ENCODE results near the gene RECK. TPM values are rescaled to one million over a fixed set of nuclear protein-coding genes. Genes with fewer than 3 reads are reported as not detected.
A peak's percentile ranks its signal among the peaks of the same experiment; 100 is the strongest.
"Not testable (repeated sequence)": the region's sequence is repeated elsewhere in the genome, so short reads cannot be mapped to it uniquely, and the experiment has no call there.

The RECK gene
- total RNA-seq, 4 donors from 2014 or later = 15.6 to 24.1 (median 18.7) TPM

DNA sequence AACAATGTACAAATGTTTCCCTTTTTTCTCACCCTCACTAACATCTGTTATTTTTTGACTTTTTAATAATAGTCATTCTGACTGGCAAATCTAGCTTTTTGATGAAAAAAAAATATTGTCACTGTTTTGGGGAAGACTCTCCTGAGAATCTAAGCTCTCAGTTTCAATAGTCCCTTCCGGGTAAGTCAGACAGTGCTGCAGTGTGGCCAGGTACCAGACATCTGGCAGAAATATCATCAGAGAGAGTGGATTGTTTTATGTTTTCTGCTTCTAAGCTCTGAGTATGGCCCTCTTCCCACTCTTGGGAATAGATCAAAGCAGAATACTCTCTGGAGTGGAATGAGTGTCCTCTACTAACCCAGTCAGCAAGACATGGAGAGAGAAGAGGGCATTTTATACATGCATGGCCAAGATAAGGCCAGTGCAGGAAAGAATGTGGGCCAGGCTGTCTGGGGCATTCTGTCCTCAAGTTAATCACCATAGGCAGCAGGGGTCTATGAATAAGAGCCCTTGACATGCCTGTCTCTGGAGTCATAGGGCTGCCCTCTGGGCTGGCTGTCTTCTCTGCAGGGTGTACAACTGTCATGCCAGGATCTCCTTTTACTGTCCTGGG lies 40.2 kb upstream of the RECK start:
- DNase-seq (ENCODE audit: low spot score in 2 of 2) = no peak
- no peaks in the 10 kb centered on the region for H3K36me3 ChIP-seq
- no peaks in the 10 kb centered on the region for H3K27me3 ChIP-seq
- no peak overlapping the region for H3K27ac ChIP-seq
- H3K9me3 ChIP-seq = peaks cover 0 to 8% (median 2%) of the 10 kb centered on the region in 4 donors
- H3K4me3 ChIP-seq = no peak overlapping the region
- WGBS, 2 donors = 58 to 71% methylated on average over 1 of the region's 1 CpG
- no peaks in the 10 kb centered on the region for H3K4me1 ChIP-seq
- TF ChIP-seq POLR2A (IDR thresholded peaks at IDR 0.05) = no peak

DNA sequence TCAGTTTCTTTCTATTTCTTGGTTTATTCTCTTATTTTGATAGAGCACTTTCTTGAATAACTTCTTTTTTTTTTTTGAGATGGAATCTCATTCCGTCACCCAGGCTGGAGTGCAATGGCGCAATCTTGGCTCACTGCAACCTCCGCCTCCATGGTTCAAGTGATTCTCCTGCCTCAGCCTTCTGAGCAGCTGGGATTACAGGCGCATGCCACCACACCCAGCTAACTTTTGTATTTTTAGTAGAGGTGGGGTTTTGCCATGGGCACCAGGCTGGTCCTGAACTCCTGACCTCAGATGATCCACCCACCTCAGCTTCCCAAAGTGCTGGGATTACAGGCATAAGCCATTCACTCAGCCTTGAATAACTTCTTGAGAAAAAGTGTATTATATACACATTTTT lies 39.7 kb upstream of the RECK start:
- not testable (repeated sequence) for H3K36me3 ChIP-seq; H3K9me3 ChIP-seq; H3K27ac ChIP-seq; DNase-seq (ENCODE audit: low spot score in 2 of 2); H3K27me3 ChIP-seq; H3K4me3 ChIP-seq; H3K4me1 ChIP-seq
- WGBS, 2 donors = 81 to 85% methylated on average over 4 of the region's 4 CpGs

GRCh38 chr9:35998333-35998732 lies 38.4 kb upstream of the RECK start:
- H3K36me3 ChIP-seq = no peaks in the 10 kb centered on the region
- no peak overlapping the region for H3K4me3 ChIP-seq
- no peaks in the 10 kb centered on the region for H3K27me3 ChIP-seq
- H3K4me1 ChIP-seq = no peaks in the 10 kb centered on the region
- no peak overlapping the region for H3K27ac ChIP-seq
- TF ChIP-seq EP300 (IDR thresholded peaks at IDR 0.05) (no peak), CTCF (IDR thresholded peaks at IDR 0.05) (no peak), POLR2A (IDR thresholded peaks at IDR 0.05) (no peak)
- 77 to 88% methylated on average over 1 of the region's 1 CpG for WGBS, 2 donors
- H3K9me3 ChIP-seq = peaks cover 0 to 8% (median 2%) of the 10 kb centered on the region in 4 donors
- no peak for DNase-seq (ENCODE audit: low spot score in 2 of 2)

- no peak for DNase-seq (ENCODE audit: low spot score in 2 of 2)
- WGBS, 2 donors = 91 to 96% methylated on average over 1 of the region's 1 CpG
- Histone ChIP-seq H3K4me1 (no peaks in the 10 kb centered on the region), H3K9me3 (peaks cover 0 to 7% (median 0%) of the 10 kb centered on the region in 4 donors), H3K27ac (peak overlapping the region in 1 of 4 donors; percentile 14), H3K36me3 (no peaks in the 10 kb centered on the region), H3K27me3 (no peaks in the 10 kb centered on the region), H3K4me3 (no peak overlapping the region)
- TF ChIP-seq POLR2A (IDR thresholded peaks at IDR 0.05) = no peak
- no peak for TF ChIP-seq EP300 (IDR thresholded peaks at IDR 0.05)
- no peak for TF ChIP-seq CTCF (IDR thresholded peaks at IDR 0.05)
These were observed 30.8 kb upstream of the RECK start for GRCh38 chr9:36005891-36006290.

DNA sequence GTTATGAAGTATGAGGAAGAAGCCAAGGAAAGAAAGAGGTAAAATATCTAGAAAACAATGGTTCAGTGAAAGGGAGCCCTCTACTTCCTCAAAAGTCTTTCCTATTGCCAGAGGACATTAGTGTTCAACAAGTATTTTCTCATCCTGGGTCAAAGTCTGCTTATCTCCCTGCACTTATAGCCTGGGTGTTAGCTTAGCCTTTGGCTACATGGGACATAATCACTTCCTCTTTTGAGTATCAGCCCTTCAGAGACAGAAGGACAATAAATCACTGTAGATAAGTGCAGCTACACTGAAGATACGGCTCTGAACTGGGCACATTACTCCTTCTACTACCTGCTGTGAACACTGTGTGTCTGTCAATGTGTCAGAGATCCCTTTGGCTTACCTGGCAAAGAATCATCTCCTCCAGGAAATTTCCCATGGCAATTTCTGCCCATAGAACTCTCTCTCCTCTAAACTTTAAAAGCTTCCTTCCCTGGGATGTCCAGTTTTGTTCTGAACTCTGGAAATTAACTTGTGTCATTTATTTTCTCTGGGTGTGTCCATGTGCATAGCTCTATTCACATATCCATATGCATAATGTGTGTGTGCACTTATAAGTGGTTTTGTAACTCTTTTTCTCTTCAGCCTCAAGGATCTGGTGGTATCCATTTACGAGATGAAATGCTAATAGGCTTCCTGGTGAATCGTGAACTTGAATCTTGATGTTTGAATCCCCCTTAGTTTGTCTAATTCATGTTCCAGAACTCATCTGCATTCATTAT lies 30.0 kb upstream of the RECK start:
- Histone ChIP-seq H3K4me1 (no peaks in the 10 kb centered on the region), H3K27ac (peak overlapping the region in 1 of 4 donors; percentile 14), H3K4me3 (no peak overlapping the region), H3K27me3 (no peaks in the 10 kb centered on the region), H3K9me3 (peaks cover 0 to 7% (median 0%) of the 10 kb centered on the region in 4 donors), H3K36me3 (no peaks in the 10 kb centered on the region)
- WGBS, 2 donors = 67 to 72% methylated on average over 3 of the region's 3 CpGs
- DNase-seq (ENCODE audit: low spot score in 2 of 2) = no peak
- TF ChIP-seq POLR2A (IDR thresholded peaks at IDR 0.05) = no peak
- TF ChIP-seq CTCF (IDR thresholded peaks at IDR 0.05) = no peak
- TF ChIP-seq EP300 (IDR thresholded peaks at IDR 0.05) = no peak

DNA sequence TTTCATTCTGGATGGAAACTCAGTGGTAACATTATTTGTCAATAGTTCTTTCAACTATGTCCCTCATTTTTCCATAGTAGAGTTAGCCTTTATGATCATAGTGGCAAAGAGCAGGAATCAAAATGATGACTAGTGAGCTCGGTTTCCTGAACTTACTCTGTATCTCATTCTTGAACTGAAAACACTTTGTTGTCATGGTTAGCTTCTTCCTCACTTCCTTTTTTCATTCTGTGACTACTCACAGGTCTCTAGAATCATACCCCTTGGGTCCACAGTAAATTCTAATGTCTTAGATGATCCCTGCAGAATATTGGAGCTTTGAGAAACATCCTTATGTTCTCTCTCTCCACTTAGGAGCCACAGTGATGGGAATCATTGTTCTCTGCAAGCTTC lies 29.4 kb upstream of the RECK start:
- no peak for TF ChIP-seq POLR2A (IDR thresholded peaks at IDR 0.05)
- TF ChIP-seq EP300 (IDR thresholded peaks at IDR 0.05) = no peak
- TF ChIP-seq CTCF (IDR thresholded peaks at IDR 0.05) = no peak
- 57 to 68% methylated on average over 1 of the region's 1 CpG for WGBS, 2 donors

More for the DNA sequence above, 29.4 kb upstream of the RECK start:
- Histone ChIP-seq H3K36me3 (no peaks in the 10 kb centered on the region), H3K9me3 (peaks cover 0 to 7% (median 0%) of the 10 kb centered on the region in 4 donors), H3K4me3 (no peak overlapping the region), H3K27ac (no peak overlapping the region), H3K27me3 (no peaks in the 10 kb centered on the region), H3K4me1 (no peaks in the 10 kb centered on the region)
- no peak for DNase-seq (ENCODE audit: low spot score in 2 of 2)

All from tibial nerve (tissue), 4 donors.